ENCODE data around the gene DIO3.

Gene DIO3

GRCh38 chr14:101593411-101594238, 32.3 kb downstream of the DIO3 start:
- no peak for TF ChIP-seq CTCF (IDR thresholded peaks at IDR 0.05)
- H3K4me3 Mint-ChIP-seq = no peak overlapping the region

DNA sequence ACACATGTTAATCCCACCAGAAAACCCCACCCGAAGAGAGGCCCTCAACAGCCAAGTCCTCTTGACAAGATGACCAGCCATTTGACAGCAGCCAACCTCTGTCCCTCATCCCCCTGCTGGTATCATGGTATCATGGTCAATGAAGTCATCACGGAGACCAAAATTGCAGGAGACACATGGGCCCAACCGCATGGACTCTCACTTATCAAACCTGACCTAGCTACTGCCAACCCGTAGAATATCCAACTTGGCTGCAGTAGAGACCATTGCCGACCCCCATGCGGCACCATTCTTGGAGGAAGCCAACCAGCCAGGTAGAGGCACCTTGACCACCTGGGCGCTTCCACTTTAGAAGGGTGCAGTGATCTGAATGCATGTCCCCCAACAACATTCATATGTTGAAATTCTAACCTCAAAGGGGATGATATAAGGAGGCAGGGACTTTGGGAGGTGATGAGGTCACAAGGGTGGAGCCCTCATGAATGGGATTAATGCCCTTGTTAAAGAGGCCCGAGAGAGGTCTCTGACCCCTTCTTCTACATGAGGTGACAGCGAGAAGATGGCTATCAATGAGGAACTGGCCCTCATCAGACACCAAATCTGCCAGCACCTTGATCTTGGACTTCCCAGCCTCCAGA, 33.3 kb downstream of the DIO3 start:
- Mint-ChIP-seq H3K4me3 (no peak overlapping the region), H3K27me3 (ENCODE audit: low read depth, poor library complexity) (peaks cover 29% of the 10 kb centered on the region), H3K27ac (no peak overlapping the region), H3K36me3 (ENCODE audit: low read depth) (no peaks in the 10 kb centered on the region), H3K4me1 (peaks cover 5% of the 10 kb centered on the region), H3K9me3 (peaks cover 26% of the 10 kb centered on the region)
- TF ChIP-seq CTCF (IDR thresholded peaks at IDR 0.05) = no peak
- DNase-seq = no peak

More at GRCh38 chr14:101593411-101594238, 32.3 kb downstream of the DIO3 start:
- no peak overlapping the region for H3K27ac Mint-ChIP-seq
- H3K36me3 Mint-ChIP-seq (ENCODE audit: low read depth) = no peaks in the 10 kb centered on the region
- no peak for DNase-seq
- peaks cover 20% of the 10 kb centered on the region for H3K9me3 Mint-ChIP-seq
- peaks cover 11% of the 10 kb centered on the region for H3K4me1 Mint-ChIP-seq
- H3K27me3 Mint-ChIP-seq (ENCODE audit: low read depth, poor library complexity) = peaks cover 31% of the 10 kb centered on the region

- Mint-ChIP-seq H3K9me3 (peaks cover 26% of the 10 kb centered on the region), H3K27ac (no peak overlapping the region), H3K27me3 (ENCODE audit: low read depth, poor library complexity) (peaks cover 31% of the 10 kb centered on the region), H3K4me1 (peaks cover 5% of the 10 kb centered on the region), H3K36me3 (ENCODE audit: low read depth) (no peaks in the 10 kb centered on the region), H3K4me3 (no peak overlapping the region)
- no peak for TF ChIP-seq CTCF (IDR thresholded peaks at IDR 0.05)
- DNase-seq = no peak
These were observed 34.1 kb downstream of the DIO3 start for GRCh38 chr14:101595349-101595748.

DNA sequence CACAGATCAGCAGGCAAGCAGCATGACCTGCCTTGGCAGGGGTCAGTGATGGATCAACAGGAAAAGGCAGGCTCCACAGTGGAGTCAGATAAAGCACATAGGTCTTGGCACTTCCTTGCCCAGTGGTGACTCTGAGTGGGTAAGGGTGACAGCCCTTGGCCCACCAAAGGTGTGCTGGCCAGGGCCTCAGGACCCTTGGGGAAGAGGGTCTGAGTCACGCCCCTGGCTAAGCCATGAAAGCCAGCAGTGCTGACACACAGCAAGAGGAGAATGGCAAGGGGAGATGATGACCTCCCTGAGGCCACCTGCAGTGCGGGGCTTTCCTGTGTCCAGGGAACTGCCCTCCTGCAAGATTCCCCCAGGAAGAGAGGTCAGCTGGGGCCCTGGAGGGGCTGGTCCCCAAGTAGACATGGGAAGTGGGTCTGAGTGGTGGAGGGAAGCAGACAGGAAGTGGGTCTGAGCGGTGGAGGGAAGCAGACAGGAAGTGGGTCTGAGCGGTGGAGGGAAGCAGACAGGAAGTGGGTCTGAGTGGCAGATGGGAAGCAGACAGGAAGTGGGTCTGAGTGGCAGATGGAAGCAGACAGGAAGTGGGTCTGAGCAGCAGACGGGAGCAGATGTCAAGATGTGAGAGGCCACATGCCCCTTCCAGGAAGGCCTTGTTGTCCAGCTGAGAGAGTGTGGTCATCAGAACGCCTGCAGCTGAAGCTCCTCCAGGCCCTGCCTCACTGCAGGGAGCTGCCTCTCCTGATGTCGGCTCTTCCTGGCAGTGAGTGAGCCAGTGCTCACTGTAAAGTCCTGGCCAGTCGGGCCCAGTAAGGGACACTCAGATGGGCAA, 34.8 kb downstream of the DIO3 start:
- DNase-seq = no peak
- H3K27ac Mint-ChIP-seq = peak overlapping the region; percentile 92
- TF ChIP-seq CTCF (IDR thresholded peaks at IDR 0.05) = no peak
- peaks cover 27% of the 10 kb centered on the region for H3K27me3 Mint-ChIP-seq (ENCODE audit: low read depth, poor library complexity)
- peaks cover 26% of the 10 kb centered on the region for H3K9me3 Mint-ChIP-seq
- no peak overlapping the region for H3K4me3 Mint-ChIP-seq
- H3K36me3 Mint-ChIP-seq (ENCODE audit: low read depth) = no peaks in the 10 kb centered on the region
- peaks cover 5% of the 10 kb centered on the region for H3K4me1 Mint-ChIP-seq

GRCh38 chr14:101596742-101597141, 35.4 kb downstream of the DIO3 start:
- peaks cover 22% of the 10 kb centered on the region for H3K27me3 Mint-ChIP-seq (ENCODE audit: low read depth, poor library complexity)
- no peaks in the 10 kb centered on the region for H3K36me3 Mint-ChIP-seq (ENCODE audit: low read depth)
- TF ChIP-seq CTCF (IDR thresholded peaks at IDR 0.05) = no peak
- H3K9me3 Mint-ChIP-seq = peaks cover 26% of the 10 kb centered on the region
- no peak overlapping the region for H3K4me3 Mint-ChIP-seq
- no peak for DNase-seq
- no peak overlapping the region for H3K27ac Mint-ChIP-seq
- H3K4me1 Mint-ChIP-seq = peaks cover 5% of the 10 kb centered on the region
